GM10248 (cell line): ENCODE measurements around the gene MVD.

Source experiments
- CTCF ChIA-PET: fragments of 300-600 bp; sonication (Branson Sonifier 250); formaldehyde crosslinking; extraction: SDS; loops from one replicate; lab custom pipeline; 2021; ENCODE audit warnings: antibody characterized with exemption; lab: Yijun Ruan, JAX
- POLR2A ChIA-PET: fragments of 350-650 bp; sonication (Branson Sonifier 250); formaldehyde crosslinking; extraction: SDS; loops from one replicate; lab custom pipeline; 2020; ENCODE audit warnings: antibody characterized with exemption; lab: Yijun Ruan, JAX
- DNase-seq: peaks from one replicate; pipeline ENCODE4 v3.0.0; 2012; ENCODE audit errors: extremely low spot score
- CTCF ChIP-seq: IDR thresholded peaks from 2 replicates; pipeline ENCODE4 v1.5.1; 2012; ENCODE audit warnings: mild to moderate bottlenecking, low read depth; ENCODE audit errors: extremely low read depth, missing control alignments, control extremely low read depth

MVD gene

GRCh38 chr16:88688013-88688778 lies 25.3 kb upstream of the MVD start:
- TF ChIP-seq CTCF = no peak
- DNase-seq = no peak
- ChIA-PET CTCF (interaction anchor here (1.0 to 1.5 kb wide), 4 partner anchors 10 to 50 kb away, joined by 3 to 4 read pairs (median 4); no protein-coding TSS in a partner anchor), POLR2A (interaction anchor here (1.1 kb wide), 1 partner anchor 14 kb away, joined by 3 read pairs; no protein-coding TSS in a partner anchor)

- TF ChIP-seq CTCF = no peak
- ChIA-PET POLR2A (interaction anchor here (0.5 to 1.1 kb wide), 2 partner anchors 15 to 130 kb away, joined by 3 to 4 read pairs; no protein-coding TSS in a partner anchor), CTCF (interaction anchor here (1.0 to 1.5 kb wide), 6 partner anchors 11 to 55 kb away, joined by 3 to 4 read pairs (median 4); no protein-coding TSS in a partner anchor)
- no peak for DNase-seq
Observed at GRCh38 chr16:88687676-88688012, 24.8 kb upstream of the MVD start.

GRCh38 chr16:88687254-88687576 lies 24.3 kb upstream of the MVD start:
- CTCF ChIA-PET = interaction anchor here (1.0 to 1.5 kb wide), 5 partner anchors 11 to 56 kb away, joined by 3 to 4 read pairs (median 3); no protein-coding TSS in a partner anchor
- no peak for DNase-seq
- POLR2A ChIA-PET = interaction anchor here (0.5 to 1.1 kb wide), 2 partner anchors 15 to 129 kb away, joined by 3 to 4 read pairs; no protein-coding TSS in a partner anchor
- no peak for TF ChIP-seq CTCF

- POLR2A ChIA-PET = interaction anchor here (0.5 to 1.1 kb wide), 2 partner anchors 16 to 129 kb away, joined by 3 to 4 read pairs; no protein-coding TSS in a partner anchor
Observed at GRCh38 chr16:88686439-88687253, 23.8 kb upstream of the MVD start, which contains the start of gene SNAI3. Gene SNAI3, minus strand, starts transcription at chr16:88686507. Its CDS starts 101 bp downstream, at chr16:88686406.

GRCh38 chr16:88686062-88686438 lies 23.2 kb upstream of the MVD start:
- TF ChIP-seq CTCF = no peak
- DNase-seq = peak; percentile 53
- POLR2A ChIA-PET = no interaction called here
- CTCF ChIA-PET = interaction anchor here (0.9 to 1.8 kb wide), 2 partner anchors 19 to 51 kb away, joined by 3 to 4 read pairs; no protein-coding TSS in a partner anchor

More at GRCh38 chr16:88686439-88687253, 23.8 kb upstream of the MVD start, which contains the start of gene SNAI3:
- no peak for TF ChIP-seq CTCF
- peak; percentile 95 for DNase-seq
- CTCF ChIA-PET = interaction anchor here (0.9 to 1.8 kb wide), 6 partner anchors 12 to 56 kb away, joined by 3 to 4 read pairs (median 4); no protein-coding TSS in a partner anchor
